Stomach smooth muscle (tissue), 2 donors: ENCODE measurements around the gene ZNF513.
"Not testable (repeated sequence)": the region's sequence is repeated elsewhere in the genome, so short reads cannot be mapped to it uniquely, and the experiment has no call there.

Source experiments
- H3K27ac ChIP-seq: one replicate; pipeline ENCODE4 v1.7.0; 2013; ENCODE audit warnings: mild to moderate bottlenecking, low read length, inconsistent platforms
- H3K27me3 ChIP-seq, 2 donors: one replicate each; pipeline ENCODE4 v1.7.0; 2013; ENCODE audit warnings: low read length in 2 of 2; ENCODE audit not compliant: insufficient read depth in 2 of 2, control insufficient read depth in 1 of 2
- H3K36me3 ChIP-seq, 2 donors: one replicate each; pipeline ENCODE4 v1.7.0; 2013; ENCODE audit warnings: low read length in 2 of 2; ENCODE audit not compliant: control insufficient read depth in 2 of 2, insufficient read depth in 2 of 2
- H3K4me1 ChIP-seq: one replicate; pipeline ENCODE4 v1.7.0; 2013; ENCODE audit warnings: low read length; ENCODE audit not compliant: control insufficient read depth, insufficient read depth
- H3K4me3 ChIP-seq, 2 donors: one replicate each; pipeline ENCODE4 v1.7.0; 2013; ENCODE audit warnings: low read length in 2 of 2
- H3K9ac ChIP-seq, 2 donors: one replicate each; pipeline ENCODE4 v1.7.0; 2013; ENCODE audit warnings: low read length in 2 of 2, mild to moderate bottlenecking in 1 of 2
- H3K9me3 ChIP-seq, 2 donors: one replicate each; pipeline ENCODE4 v1.7.0; 2013; ENCODE audit warnings: low read length in 2 of 2; ENCODE audit not compliant: control insufficient read depth in 2 of 2
- donor health status: healthy.
- donor health status: Pancreatic carcinoma.

Gene ZNF513

DNA sequence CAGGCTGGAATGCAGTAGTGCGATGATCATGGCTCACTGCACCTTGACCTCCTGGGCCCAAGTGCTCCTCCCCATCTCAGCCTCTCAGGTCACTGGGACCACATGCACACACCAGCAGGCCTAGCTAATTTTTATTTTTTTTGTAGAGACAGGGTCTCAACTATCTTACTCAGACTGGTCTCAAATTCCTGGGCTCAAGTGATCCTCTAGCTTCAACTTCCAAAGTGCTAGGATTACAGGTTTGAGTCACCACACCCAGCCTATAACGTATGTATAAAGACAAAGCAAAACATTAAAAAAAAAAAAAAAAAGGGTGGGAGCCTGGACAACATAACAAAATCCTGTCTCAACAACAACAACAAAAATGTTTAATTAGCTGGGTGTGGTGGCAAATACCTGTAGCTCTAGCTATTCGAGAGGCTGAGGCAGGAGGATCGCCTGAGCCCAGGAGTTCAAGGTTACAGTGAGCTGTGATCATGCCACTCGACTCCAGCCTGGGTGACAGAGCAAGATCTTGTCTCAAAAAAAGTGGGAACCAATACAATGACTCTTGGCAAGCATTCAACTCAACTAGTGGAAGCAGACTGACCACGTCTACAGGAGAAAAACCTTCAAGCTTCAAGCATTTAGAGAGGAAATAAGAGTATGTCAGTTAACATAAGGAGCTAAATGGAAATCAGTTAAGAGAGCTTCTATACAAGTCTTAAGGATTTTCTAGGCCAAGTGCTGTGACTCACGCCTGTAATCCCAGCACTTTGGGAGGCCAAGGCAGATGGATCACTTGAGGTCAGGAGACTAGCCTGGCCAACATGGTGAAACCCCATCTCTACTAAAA is 26.6 kb downstream of the ZNF513 start:
- H3K27me3 ChIP-seq: no peaks in the 10 kb centered on the region
- H3K27ac ChIP-seq: no peak overlapping the region
- no peak overlapping the region for H3K9ac ChIP-seq
- H3K4me3 ChIP-seq: no peak overlapping the region
- no peaks in the 10 kb centered on the region for H3K9me3 ChIP-seq
- peaks cover 17% of the 10 kb centered on the region for H3K4me1 ChIP-seq
- peaks cover 0 to 2% of the 10 kb centered on the region in 2 donors for H3K36me3 ChIP-seq

DNA sequence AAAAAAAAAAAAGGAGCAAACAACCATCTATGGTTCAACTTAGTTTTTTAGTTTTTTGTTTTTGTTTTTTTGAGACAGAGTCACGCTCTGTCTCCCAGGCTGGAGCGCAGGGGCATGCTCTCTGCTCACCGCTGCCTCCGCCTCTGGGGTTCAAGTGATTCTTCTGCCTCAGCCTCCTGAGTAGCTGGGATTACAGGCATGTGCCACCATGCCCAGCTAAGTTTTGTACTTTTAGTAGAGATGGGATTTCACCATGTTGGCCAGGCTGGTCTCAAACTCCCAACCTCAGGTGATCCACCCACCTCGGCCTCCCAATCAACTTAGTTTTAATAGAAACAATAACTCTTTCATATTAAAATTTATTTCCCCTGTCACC is 27.2 kb downstream of the ZNF513 start:
- peaks cover 17% of the 10 kb centered on the region for H3K4me1 ChIP-seq
- not testable (repeated sequence) for H3K27ac ChIP-seq

DNA sequence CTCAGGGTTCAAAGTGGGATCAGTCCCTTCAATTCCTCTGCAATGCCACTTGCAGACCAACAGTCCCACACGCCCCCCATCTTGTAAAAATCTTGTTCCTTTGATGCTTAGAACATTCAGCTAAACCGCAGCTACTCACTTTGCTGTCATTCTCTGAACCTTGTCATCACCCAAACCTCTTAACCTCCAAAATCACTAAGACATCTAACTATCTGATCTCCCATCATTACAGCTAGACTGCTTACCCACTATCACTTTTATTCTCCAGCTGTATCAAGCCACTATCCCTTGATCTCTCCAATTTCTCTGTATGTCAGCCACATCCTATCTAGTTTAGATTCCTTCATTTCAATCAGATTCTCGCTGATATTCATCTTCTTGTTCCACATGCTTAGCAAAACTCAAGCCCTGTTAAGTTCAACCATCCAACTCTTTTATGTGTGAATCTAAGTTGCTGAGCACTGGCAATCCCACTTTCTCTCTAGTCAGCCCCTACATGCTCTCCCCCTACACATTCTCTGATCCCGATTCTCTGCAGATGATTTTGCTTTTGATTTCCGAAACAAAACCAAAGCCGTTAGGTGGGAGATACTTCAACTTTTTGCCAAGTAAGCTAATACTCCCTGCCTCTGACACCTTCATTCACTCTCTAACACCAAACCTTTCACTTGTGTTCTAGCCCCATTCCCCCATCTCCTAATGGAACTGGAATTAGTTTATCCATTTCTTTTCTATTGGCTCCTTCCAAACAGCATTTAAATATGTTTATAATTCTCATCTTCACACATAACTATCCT is 28.5 kb downstream of the ZNF513 start:
- Histone ChIP-seq H3K9ac (no peak overlapping the region), H3K4me1 (peaks cover 9% of the 10 kb centered on the region), H3K9me3 (no peaks in the 10 kb centered on the region), H3K27me3 (no peaks in the 10 kb centered on the region), H3K27ac (no peak overlapping the region), H3K36me3 (peaks cover 0 to 2% of the 10 kb centered on the region in 2 donors), H3K4me3 (no peak overlapping the region)

More for the DNA sequence above, 27.2 kb downstream of the ZNF513 start:
- H3K9ac ChIP-seq, H3K9me3 ChIP-seq, H3K27me3 ChIP-seq, H3K4me3 ChIP-seq, H3K36me3 ChIP-seq: not testable (repeated sequence)

DNA sequence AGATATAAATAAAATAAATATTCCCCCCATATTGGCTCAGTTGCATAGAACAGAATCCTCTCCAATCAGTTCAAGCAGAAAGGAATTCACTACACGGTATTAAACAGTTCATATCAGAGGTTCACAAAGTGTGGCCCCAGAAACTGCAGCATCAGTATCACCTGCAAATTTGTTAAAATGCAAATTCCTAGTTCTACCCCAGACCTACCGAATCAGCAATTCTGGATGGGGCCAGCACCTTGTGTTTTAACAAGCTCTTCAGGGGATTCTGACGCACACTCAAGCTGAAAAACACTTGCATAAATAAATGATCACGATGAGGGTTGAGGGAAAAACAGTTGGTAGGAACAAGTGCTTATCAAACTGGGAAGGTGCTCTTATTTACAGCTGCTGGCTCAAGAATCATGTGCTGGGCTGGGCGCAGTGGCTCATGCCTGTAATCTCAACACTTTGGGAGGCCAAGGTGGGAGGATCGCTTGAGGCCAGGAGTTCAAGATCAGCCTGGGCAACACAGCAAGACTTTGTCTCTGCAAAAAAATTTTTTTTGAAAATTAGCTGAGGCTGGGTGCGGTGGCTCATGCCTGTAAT is 30.3 kb downstream of the ZNF513 start:
- Histone ChIP-seq H3K27me3 (no peaks in the 10 kb centered on the region), H3K36me3 (peaks cover 0 to 2% of the 10 kb centered on the region in 2 donors), H3K4me3 (no peak overlapping the region), H3K9ac (no peak overlapping the region), H3K27ac (no peak overlapping the region), H3K9me3 (no peaks in the 10 kb centered on the region), H3K4me1 (no peaks in the 10 kb centered on the region)

DNA sequence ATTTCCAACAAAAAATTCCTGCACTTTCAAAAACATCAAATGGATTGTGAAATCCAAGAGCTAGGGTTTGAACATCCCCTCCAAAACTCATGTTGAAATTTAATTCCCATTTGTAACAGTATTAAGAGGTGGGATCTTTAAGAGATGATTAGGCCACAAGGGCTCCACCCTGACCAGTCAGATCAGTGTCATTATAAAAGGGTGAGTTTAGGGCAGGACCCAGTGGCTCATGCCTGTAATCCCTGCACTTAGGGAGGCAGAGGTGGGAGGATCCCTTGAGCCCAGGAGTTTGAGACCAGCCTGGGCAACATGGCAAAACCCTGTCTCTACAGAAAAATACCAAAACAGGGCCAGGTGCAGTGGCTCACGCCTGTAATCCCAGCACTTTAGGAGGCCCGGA is 32.9 kb downstream of the ZNF513 start:
- no peaks in the 10 kb centered on the region for H3K9me3 ChIP-seq
- no peak overlapping the region for H3K4me3 ChIP-seq
- peaks cover under 1 to 8% of the 10 kb centered on the region in 2 donors for H3K36me3 ChIP-seq
- no peaks in the 10 kb centered on the region for H3K4me1 ChIP-seq
- no peaks in the 10 kb centered on the region for H3K27me3 ChIP-seq
- no peak overlapping the region for H3K27ac ChIP-seq
- no peak overlapping the region for H3K9ac ChIP-seq

DNA sequence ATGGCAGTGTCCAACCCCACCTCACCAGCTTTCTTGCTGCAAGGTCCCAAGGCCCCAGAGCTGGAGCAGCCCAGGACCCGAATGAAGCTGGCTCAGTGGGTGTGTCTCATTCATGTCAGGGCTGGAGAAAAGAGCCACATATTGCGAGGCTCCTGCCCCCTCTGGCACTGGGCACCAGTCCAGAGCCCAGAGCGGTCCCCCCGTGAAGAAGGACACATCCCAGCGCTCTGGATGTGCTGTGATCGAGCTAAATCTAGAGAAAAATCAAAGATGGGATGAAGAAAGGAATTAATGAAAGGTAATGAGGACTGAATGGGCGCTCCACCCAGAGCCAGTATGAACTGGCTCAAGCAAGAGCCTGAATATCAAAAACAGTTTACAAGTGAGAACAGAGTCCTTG is 44.4 kb downstream of the ZNF513 start:
- H3K27me3 ChIP-seq: no peaks in the 10 kb centered on the region
- H3K27ac ChIP-seq: no peak overlapping the region
- H3K9me3 ChIP-seq: no peaks in the 10 kb centered on the region
- H3K4me3 ChIP-seq: no peak overlapping the region
- no peaks in the 10 kb centered on the region for H3K4me1 ChIP-seq
- peaks cover 40 to 56% of the 10 kb centered on the region in 2 donors for H3K36me3 ChIP-seq
- no peak overlapping the region for H3K9ac ChIP-seq

DNA sequence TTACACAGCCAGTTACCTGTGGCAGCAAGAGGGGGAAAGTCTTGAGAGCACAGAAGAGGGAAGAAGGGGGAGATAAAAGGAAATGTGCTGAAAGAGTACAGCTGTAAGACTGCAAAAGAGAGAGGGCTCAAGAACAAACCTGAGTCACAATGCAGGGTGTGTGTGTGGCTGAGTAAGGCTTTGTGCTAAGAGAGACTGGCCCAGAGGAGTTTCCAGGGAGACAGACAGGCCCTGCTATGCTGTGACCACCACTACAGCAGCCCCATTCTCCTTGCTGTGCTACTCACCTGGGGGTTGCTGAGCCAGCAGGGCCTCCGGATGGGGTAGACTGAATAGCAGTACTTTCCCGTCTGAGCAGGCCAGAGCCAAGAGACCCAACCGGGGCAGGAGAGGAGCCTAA is 45.2 kb downstream of the ZNF513 start:
- no peak overlapping the region for H3K4me3 ChIP-seq
- H3K27me3 ChIP-seq: no peaks in the 10 kb centered on the region
- no peaks in the 10 kb centered on the region for H3K9me3 ChIP-seq
- H3K27ac ChIP-seq: no peak overlapping the region
- peaks cover 48 to 55% of the 10 kb centered on the region in 2 donors for H3K36me3 ChIP-seq
- H3K4me1 ChIP-seq: no peaks in the 10 kb centered on the region
- no peak overlapping the region for H3K9ac ChIP-seq
